Spinal cord (tissue), 10 donors: Measurements from ENCODE around the gene ANXA6. TPM values are rescaled to one million over a fixed set of nuclear protein-coding genes. Genes with fewer than 3 reads are reported as not detected.
"Not testable (repeated sequence)": the region's sequence is repeated elsewhere in the genome, so short reads cannot be mapped to it uniquely, and the experiment has no call there.

Source experiments
- DNase-seq, 6 donors: peaks; one replicate each; pipeline versions ENCODE4 v3.0.0 to v3.0.0-alpha.2; 2013 to 2015; ENCODE audit warnings: low spot score in 6 of 6, low read depth in 4 of 6
- H3K27ac ChIP-seq: one replicate; pipeline ENCODE4 v1.5.1; 2013; ENCODE audit warnings: low read depth, low read length, control low read depth
- H3K27me3 ChIP-seq: one replicate; pipeline ENCODE4 v1.6.1; 2013; ENCODE audit warnings: low read length; ENCODE audit not compliant: control insufficient read depth, insufficient read depth
- H3K36me3 ChIP-seq: one replicate; pipeline ENCODE4 v1.6.1; 2013; ENCODE audit warnings: low read length; ENCODE audit not compliant: control insufficient read depth, insufficient read depth
- H3K4me1 ChIP-seq: one replicate; pipeline ENCODE4 v1.6.1; 2013; ENCODE audit warnings: low read length; ENCODE audit not compliant: control insufficient read depth, insufficient read depth
- H3K4me3 ChIP-seq: one replicate; pipeline ENCODE4 v1.5.1; 2013; ENCODE audit warnings: low read depth, low read length, control low read depth
- H3K9me3 ChIP-seq: one replicate; pipeline ENCODE4 v1.6.1; 2013; ENCODE audit warnings: low read length; ENCODE audit not compliant: control insufficient read depth, insufficient read depth
- WGBS: methylation state at CpG from one replicate; pipeline ENCODE4 v1.1.5; 2013; ENCODE audit warnings: missing lambda C conversion rate; ENCODE audit not compliant: insufficient coverage; 5-methylcytosine and 5-hydroxymethylcytosine counted together
- polyA plus RNA-seq, 2 donors: library from polyadenylated mRNA; unstranded; fragments of 120-200 nt; gene quantifications; one replicate each; pipeline ENCODE4 v1.2.1, GENCODE V29; 2013; ENCODE audit not compliant: insufficient read length in 2 of 2
- total RNA-seq, 2 donors: library from RNA; depleted of rRNA in 1 of 2; stranded (reverse); fragments of 120-200 nt in 1 of 2; fragments of >200 nt in 1 of 2; gene quantifications; one replicate each; pipeline versions ENCODE4 v1.2.3 to v1.2.4, GENCODE V29; 2013 to 2014
- donor health status: healthy.

Gene ANXA6
- total and polyA plus RNA-seq, 4 donors, result 215 to 301 (median 271) TPM

- Histone ChIP-seq H3K27ac (no peak overlapping the region), H3K36me3 (no peaks in the 10 kb centered on the region), H3K4me3 (no peak overlapping the region), H3K9me3 (no peaks in the 10 kb centered on the region), H3K4me1 (peaks cover 3% of the 10 kb centered on the region), H3K27me3 (no peaks in the 10 kb centered on the region)
- DNase-seq, result no peak
- whole genome bisulfite sequencing, result 92% methylated on average over 8 of the region's 8 CpGs
Observed at GRCh38 chr5:151182976-151183375, 25.4 kb upstream of the ANXA6 start.

- peaks cover 3% of the 10 kb centered on the region for H3K4me1 ChIP-seq
- no peaks in the 10 kb centered on the region for H3K27me3 ChIP-seq
- no peak overlapping the region for H3K27ac ChIP-seq
- no peak for DNase-seq
- no peaks in the 10 kb centered on the region for H3K9me3 ChIP-seq
- H3K36me3 ChIP-seq, result no peaks in the 10 kb centered on the region
- no peak overlapping the region for H3K4me3 ChIP-seq
- WGBS, result 91% methylated on average over 4 of the region's 4 CpGs
Observed at GRCh38 chr5:151182524-151182900, 24.9 kb upstream of the ANXA6 start.

- no peaks in the 10 kb centered on the region for H3K36me3 ChIP-seq
- DNase-seq, result no peak
- 67% methylated on average over 2 of the region's 4 CpGs for WGBS
Observed at GRCh38 chr5:151181818-151182523, 24.4 kb upstream of the ANXA6 start.

GRCh38 chr5:151180291-151180690 is 22.7 kb upstream of the ANXA6 start:
- no peak for DNase-seq
- WGBS, result no CpG with 5 or more reads among the region's 6 CpGs
- no peak overlapping the region for H3K4me3 ChIP-seq
- H3K27ac ChIP-seq, result no peak overlapping the region
- no peaks in the 10 kb centered on the region for H3K9me3 ChIP-seq
- H3K27me3 ChIP-seq, result no peaks in the 10 kb centered on the region
- peaks cover 3% of the 10 kb centered on the region for H3K4me1 ChIP-seq
- H3K36me3 ChIP-seq, result no peaks in the 10 kb centered on the region

More at GRCh38 chr5:151181818-151182523, 24.4 kb upstream of the ANXA6 start:
- Histone ChIP-seq H3K4me1 (peaks cover 3% of the 10 kb centered on the region), H3K9me3 (no peaks in the 10 kb centered on the region), H3K27me3 (no peaks in the 10 kb centered on the region), H3K4me3 (no peak overlapping the region), H3K27ac (no peak overlapping the region)

GRCh38 chr5:151179489-151179840 is 21.9 kb upstream of the ANXA6 start:
- no peak overlapping the region for H3K4me3 ChIP-seq
- no peaks in the 10 kb centered on the region for H3K36me3 ChIP-seq
- no peaks in the 10 kb centered on the region for H3K4me1 ChIP-seq
- H3K27me3 ChIP-seq, result no peaks in the 10 kb centered on the region
- H3K9me3 ChIP-seq, result no peaks in the 10 kb centered on the region
- H3K27ac ChIP-seq, result no peak overlapping the region
- WGBS, result 88% methylated on average over 3 of the region's 4 CpGs
- no peak for DNase-seq

- 100% methylated on average over 1 of the region's 5 CpGs for WGBS
- no peak overlapping the region for H3K27ac ChIP-seq
- no peaks in the 10 kb centered on the region for H3K9me3 ChIP-seq
- DNase-seq, result no peak
- H3K4me1 ChIP-seq, result no peaks in the 10 kb centered on the region
- H3K36me3 ChIP-seq, result no peaks in the 10 kb centered on the region
- no peak overlapping the region for H3K4me3 ChIP-seq
- H3K27me3 ChIP-seq, result no peaks in the 10 kb centered on the region
Observed at GRCh38 chr5:151178777-151179488, 21.4 kb upstream of the ANXA6 start.

GRCh38 chr5:151178372-151178771 is 20.8 kb upstream of the ANXA6 start:
- H3K27ac ChIP-seq, result no peak overlapping the region
- H3K4me3 ChIP-seq, result no peak overlapping the region
- H3K4me1 ChIP-seq, result no peaks in the 10 kb centered on the region
- no peaks in the 10 kb centered on the region for H3K9me3 ChIP-seq
- H3K36me3 ChIP-seq, result no peaks in the 10 kb centered on the region
- no peaks in the 10 kb centered on the region for H3K27me3 ChIP-seq
- DNase-seq, result no peak
- no CpG with 5 or more reads among the region's 1 CpG for WGBS

GRCh38 chr5:151176268-151176667 is 18.7 kb upstream of the ANXA6 start:
- H3K36me3 ChIP-seq, H3K4me1 ChIP-seq, H3K9me3 ChIP-seq, H3K27ac ChIP-seq, H3K27me3 ChIP-seq, H3K4me3 ChIP-seq, DNase-seq: not testable (repeated sequence)
- 90% methylated on average over 5 of the region's 5 CpGs for WGBS

GRCh38 chr5:151174612-151175101 is 17.1 kb upstream of the ANXA6 start:
- Histone ChIP-seq H3K4me1 (no peaks in the 10 kb centered on the region), H3K4me3 (no peak overlapping the region), H3K36me3 (no peaks in the 10 kb centered on the region), H3K9me3 (no peaks in the 10 kb centered on the region), H3K27ac (no peak overlapping the region), H3K27me3 (no peaks in the 10 kb centered on the region)
- DNase-seq, result no peak
- WGBS, result 39% methylated on average over 11 of the region's 15 CpGs
